ENCODE data around the gene GPC1.
A peak's percentile ranks its signal among the peaks of the same experiment; 100 is the strongest.
"Not testable (repeated sequence)": the region's sequence is repeated elsewhere in the genome, so short reads cannot be mapped to it uniquely, and the experiment has no call there.

GPC1 gene, protein sequence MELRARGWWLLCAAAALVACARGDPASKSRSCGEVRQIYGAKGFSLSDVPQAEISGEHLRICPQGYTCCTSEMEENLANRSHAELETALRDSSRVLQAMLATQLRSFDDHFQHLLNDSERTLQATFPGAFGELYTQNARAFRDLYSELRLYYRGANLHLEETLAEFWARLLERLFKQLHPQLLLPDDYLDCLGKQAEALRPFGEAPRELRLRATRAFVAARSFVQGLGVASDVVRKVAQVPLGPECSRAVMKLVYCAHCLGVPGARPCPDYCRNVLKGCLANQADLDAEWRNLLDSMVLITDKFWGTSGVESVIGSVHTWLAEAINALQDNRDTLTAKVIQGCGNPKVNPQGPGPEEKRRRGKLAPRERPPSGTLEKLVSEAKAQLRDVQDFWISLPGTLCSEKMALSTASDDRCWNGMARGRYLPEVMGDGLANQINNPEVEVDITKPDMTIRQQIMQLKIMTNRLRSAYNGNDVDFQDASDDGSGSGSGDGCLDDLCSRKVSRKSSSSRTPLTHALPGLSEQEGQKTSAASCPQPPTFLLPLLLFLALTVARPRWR

DNA sequence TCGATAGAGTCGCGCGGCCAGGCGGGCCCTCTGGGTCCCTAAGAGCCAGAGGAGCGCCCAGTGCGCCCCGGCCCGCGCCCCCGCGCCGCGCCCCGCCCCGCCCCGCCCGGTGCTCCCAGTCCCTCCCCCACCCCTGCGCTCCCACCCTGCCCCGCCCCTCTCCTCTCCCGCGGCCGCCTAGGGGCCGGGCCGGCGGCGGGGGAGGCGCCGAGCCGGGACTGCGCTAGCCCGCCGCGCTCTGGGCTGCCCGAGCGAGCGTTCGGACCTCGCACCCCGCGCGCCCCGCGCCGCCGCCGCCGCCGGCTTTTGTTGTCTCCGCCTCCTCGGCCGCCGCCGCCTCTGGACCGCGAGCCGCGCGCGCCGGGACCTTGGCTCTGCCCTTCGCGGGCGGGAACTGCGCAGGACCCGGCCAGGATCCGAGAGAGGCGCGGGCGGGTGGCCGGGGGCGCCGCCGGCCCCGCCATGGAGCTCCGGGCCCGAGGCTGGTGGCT lies at the start of gene GPC1:
Gene GPC1, plus strand, starts transcription at position 207 of the 491 bp plus-strand sequence. Its CDS starts 256 bp downstream, at position 463.
- Histone ChIP-seq H3K4me1 (ENCODE audit: control insufficient read depth in 1 of 2, insufficient read depth in 2 of 2, low read length in 2 of 2) (peaks cover 0 to 14% of the 10 kb centered on the region in 2 donors), H3K9ac (ENCODE audit: low read depth in 1 of 2, low read length in 2 of 2) (peak within 1 kb of the TSS in 1 of 2 donors; percentile 18), H3K9me3 (ENCODE audit: control insufficient read depth in 1 of 2, low read length in 2 of 2) (no peaks in the 10 kb centered on the region), H3K27ac (ENCODE audit: low read depth, low read length) (peak within 1 kb of the TSS; percentile 50), H3K27me3 (ENCODE audit: control insufficient read depth in 1 of 2, insufficient read depth in 2 of 2, low read length in 2 of 2) (peaks cover 20 to 23% of the 10 kb centered on the region in 2 donors), H3K4me3 (ENCODE audit: low read depth in 1 of 2, low read length in 2 of 2) (peak within 1 kb of the TSS; percentile 50 to 58), H3K36me3 (ENCODE audit: control insufficient read depth in 1 of 2, insufficient read depth in 2 of 2, low read length in 2 of 2) (no peaks in the 10 kb centered on the region)

DNA sequence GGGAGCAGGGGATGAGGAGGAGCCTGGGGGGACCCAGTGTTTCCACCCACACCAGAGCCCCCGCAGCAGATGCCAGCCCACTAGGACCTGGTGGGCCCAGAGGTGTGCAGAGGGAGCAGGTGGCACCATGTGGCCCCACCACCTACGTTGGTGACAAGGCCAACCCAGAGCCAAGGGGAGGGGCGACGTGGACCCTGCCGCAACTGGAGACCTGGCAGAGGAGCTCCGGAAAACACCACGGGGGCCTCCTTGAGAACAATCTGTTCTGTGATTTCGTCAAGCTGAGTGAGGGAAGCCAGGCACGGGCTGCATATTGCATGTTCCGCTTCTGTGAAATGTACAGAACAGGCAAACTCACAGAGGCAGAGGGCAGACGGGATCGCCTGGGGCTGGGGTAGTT lies 49.1 kb upstream of the GPC1 start:
- Histone ChIP-seq H3K9me3 (ENCODE audit: control insufficient read depth in 1 of 2, low read length in 2 of 2) (no peaks in the 10 kb centered on the region), H3K4me3 (ENCODE audit: low read depth in 1 of 2, low read length in 2 of 2) (no peak overlapping the region), H3K9ac (ENCODE audit: low read depth in 1 of 2, low read length in 2 of 2) (no peak overlapping the region), H3K36me3 (ENCODE audit: control insufficient read depth in 1 of 2, insufficient read depth in 2 of 2, low read length in 2 of 2) (no peaks in the 10 kb centered on the region), H3K27me3 (ENCODE audit: control insufficient read depth in 1 of 2, insufficient read depth in 2 of 2, low read length in 2 of 2) (no peaks in the 10 kb centered on the region), H3K27ac (ENCODE audit: low read depth, low read length) (no peak overlapping the region), H3K4me1 (ENCODE audit: control insufficient read depth in 1 of 2, insufficient read depth in 2 of 2, low read length in 2 of 2) (no peaks in the 10 kb centered on the region)

DNA sequence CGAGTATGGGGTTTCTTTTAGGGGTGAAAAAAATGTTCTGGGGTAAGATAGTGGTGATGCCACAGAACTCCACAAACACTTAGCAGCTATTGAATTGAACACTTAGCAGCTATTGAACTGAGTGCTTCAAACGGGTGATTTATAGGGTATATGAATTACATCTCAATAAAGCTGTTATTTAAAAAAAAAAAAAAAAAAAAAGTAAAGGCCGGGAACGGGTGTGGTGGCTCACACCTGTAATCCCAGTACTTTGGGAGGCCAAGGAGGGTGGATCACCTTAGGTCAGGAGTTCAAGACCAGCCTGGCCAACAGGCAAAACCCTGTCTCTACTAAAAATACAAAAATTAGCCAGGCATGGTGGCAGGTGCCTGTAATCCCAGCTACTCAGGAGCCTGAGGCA lies 48.7 kb upstream of the GPC1 start:
- not testable (repeated sequence) for H3K27ac ChIP-seq (ENCODE audit: low read depth, low read length); H3K4me1 ChIP-seq (ENCODE audit: control insufficient read depth in 1 of 2, insufficient read depth in 2 of 2, low read length in 2 of 2); H3K9ac ChIP-seq (ENCODE audit: low read depth in 1 of 2, low read length in 2 of 2); H3K9me3 ChIP-seq (ENCODE audit: control insufficient read depth in 1 of 2, low read length in 2 of 2); H3K27me3 ChIP-seq (ENCODE audit: control insufficient read depth in 1 of 2, insufficient read depth in 2 of 2, low read length in 2 of 2); H3K36me3 ChIP-seq (ENCODE audit: control insufficient read depth in 1 of 2, insufficient read depth in 2 of 2, low read length in 2 of 2); H3K4me3 ChIP-seq (ENCODE audit: low read depth in 1 of 2, low read length in 2 of 2)

DNA sequence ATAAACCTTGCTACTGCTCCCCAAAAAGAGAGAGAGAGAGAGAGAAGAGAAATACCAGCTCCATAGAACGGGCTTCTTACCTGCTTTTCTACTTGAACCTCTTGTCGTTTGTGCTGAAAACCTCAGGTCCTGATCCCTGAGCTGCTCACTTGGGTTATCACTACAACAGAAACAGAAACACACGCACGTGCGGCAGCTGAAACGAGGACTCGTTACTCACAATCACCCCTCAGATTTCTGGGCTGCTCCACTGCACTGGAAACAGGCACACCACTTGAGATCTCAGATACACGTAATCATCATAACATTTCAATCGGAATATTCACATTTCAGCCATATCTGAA lies 48.2 kb upstream of the GPC1 start:
- Histone ChIP-seq H3K27me3 (ENCODE audit: control insufficient read depth in 1 of 2, insufficient read depth in 2 of 2, low read length in 2 of 2) (no peaks in the 10 kb centered on the region), H3K9ac (ENCODE audit: low read depth in 1 of 2, low read length in 2 of 2) (no peak overlapping the region), H3K27ac (ENCODE audit: low read depth, low read length) (no peak overlapping the region), H3K9me3 (ENCODE audit: control insufficient read depth in 1 of 2, low read length in 2 of 2) (no peaks in the 10 kb centered on the region), H3K36me3 (ENCODE audit: control insufficient read depth in 1 of 2, insufficient read depth in 2 of 2, low read length in 2 of 2) (no peaks in the 10 kb centered on the region), H3K4me1 (ENCODE audit: control insufficient read depth in 1 of 2, insufficient read depth in 2 of 2, low read length in 2 of 2) (no peaks in the 10 kb centered on the region), H3K4me3 (ENCODE audit: low read depth in 1 of 2, low read length in 2 of 2) (no peak overlapping the region)

DNA sequence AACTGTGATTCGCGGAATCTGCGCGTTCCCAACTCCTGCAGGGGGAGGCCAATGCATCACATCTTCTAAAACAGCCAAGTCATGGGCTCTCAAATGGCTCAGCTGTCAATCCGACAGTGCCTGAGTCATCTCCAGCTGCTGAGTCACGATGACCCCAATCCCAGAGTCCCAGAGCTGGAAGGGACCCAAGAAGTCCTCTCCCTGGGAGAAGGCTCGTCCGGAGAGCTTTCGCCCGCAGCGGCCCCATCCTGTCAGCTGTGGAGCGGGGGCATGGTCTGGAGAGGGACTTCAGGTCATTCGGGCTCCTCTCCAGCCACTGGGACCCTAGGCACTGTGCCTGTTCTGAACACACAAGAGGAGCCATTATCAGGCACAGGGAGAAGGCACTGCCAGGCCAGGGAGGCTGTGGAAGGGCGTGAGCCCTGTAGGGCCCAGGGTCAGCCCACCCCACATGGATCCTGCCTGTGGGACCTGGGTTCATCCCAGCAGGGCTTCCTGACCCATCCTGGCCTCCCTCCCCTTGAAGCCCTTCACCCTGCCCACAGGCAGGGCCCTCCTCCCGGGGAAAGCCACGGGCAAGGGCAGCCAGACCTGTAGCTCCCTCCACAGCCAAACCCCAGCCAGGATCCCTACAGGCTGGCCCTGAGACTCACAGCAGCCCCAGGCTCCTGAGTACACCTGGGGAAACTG lies 47.6 kb upstream of the GPC1 start:
- H3K4me3 ChIP-seq (ENCODE audit: low read depth in 1 of 2, low read length in 2 of 2): no peak overlapping the region
- no peak overlapping the region for H3K9ac ChIP-seq (ENCODE audit: low read depth in 1 of 2, low read length in 2 of 2)

DNA sequence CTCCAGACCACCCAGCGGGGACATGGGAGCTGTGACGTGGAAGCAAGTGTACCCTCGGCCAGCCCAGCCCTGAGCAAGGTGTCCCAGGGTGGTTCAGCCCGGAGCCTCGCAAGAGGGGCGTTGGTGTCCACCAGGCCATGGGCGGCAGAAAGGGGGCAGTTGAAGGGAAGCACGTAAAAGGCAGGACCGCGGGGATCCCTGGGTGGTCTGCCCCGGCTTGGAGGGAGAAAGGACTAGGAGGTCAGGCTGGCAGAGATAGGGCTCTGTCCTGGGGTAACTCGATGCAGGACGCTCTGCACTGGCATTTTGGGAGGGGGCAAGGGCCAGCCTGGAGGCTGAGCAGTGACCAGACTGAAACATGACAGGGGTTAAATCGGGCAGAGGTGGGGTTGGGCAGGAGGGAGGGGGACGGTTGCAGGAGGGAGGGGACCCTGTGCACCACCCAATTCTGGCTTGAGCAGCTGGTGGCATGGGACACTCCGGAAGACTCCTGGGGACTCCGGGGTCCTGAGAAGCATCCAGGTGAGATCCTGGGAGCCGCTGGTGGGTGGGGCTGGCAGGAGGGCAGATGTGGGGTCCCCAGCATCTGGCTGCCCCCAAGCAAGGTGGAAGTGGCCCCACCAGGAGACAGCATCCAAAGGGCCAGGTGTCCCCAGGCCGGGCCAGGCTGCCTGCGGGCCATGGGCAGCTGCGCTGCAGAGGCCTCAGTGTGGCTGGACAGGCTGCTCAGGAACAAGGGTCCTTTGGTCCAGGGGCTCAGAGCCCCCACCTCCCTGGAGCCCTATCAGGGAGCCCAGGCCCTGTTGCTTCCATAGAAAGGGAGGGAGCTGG lies 46.8 kb upstream of the GPC1 start:
- no peaks in the 10 kb centered on the region for H3K4me1 ChIP-seq (ENCODE audit: control insufficient read depth in 1 of 2, insufficient read depth in 2 of 2, low read length in 2 of 2)
- H3K27ac ChIP-seq (ENCODE audit: low read depth, low read length): peak overlapping the region; percentile 20

More for the DNA sequence above, 47.6 kb upstream of the GPC1 start:
- Histone ChIP-seq H3K4me1 (ENCODE audit: control insufficient read depth in 1 of 2, insufficient read depth in 2 of 2, low read length in 2 of 2) (no peaks in the 10 kb centered on the region), H3K27ac (ENCODE audit: low read depth, low read length) (no peak overlapping the region), H3K27me3 (ENCODE audit: control insufficient read depth in 1 of 2, insufficient read depth in 2 of 2, low read length in 2 of 2) (no peaks in the 10 kb centered on the region), H3K9me3 (ENCODE audit: control insufficient read depth in 1 of 2, low read length in 2 of 2) (no peaks in the 10 kb centered on the region), H3K36me3 (ENCODE audit: control insufficient read depth in 1 of 2, insufficient read depth in 2 of 2, low read length in 2 of 2) (no peaks in the 10 kb centered on the region)

DNA sequence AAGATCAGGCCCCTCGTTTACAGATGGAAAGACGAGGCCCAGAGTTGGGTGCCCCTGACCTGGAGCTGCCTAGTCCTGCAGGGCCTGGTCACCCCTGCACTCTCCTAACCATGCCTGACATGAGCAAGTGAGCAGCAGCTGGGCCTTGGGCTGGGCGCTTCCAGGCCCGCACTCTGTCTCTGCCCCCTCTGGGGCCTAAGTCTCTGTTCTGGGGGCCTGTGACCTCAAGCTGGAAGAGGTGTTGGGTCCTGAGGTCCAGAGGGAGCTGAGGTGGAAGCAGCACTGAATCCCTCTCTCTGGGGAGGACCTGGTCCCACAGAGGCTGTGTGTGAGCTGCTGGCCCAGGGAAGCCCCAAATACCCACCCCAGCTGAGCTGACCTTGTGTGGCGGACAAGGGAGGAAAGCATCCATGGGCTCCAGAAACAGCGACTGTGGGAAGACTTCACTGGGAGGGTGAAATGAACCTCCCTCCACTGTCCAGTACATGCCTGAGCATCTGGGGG lies 46.1 kb upstream of the GPC1 start:
- Histone ChIP-seq H3K27me3 (ENCODE audit: control insufficient read depth in 1 of 2, insufficient read depth in 2 of 2, low read length in 2 of 2) (no peaks in the 10 kb centered on the region), H3K9me3 (ENCODE audit: control insufficient read depth in 1 of 2, low read length in 2 of 2) (no peaks in the 10 kb centered on the region), H3K4me3 (ENCODE audit: low read depth in 1 of 2, low read length in 2 of 2) (no peak overlapping the region), H3K27ac (ENCODE audit: low read depth, low read length) (peak overlapping the region; percentile 20), H3K9ac (ENCODE audit: low read depth in 1 of 2, low read length in 2 of 2) (no peak overlapping the region), H3K36me3 (ENCODE audit: control insufficient read depth in 1 of 2, insufficient read depth in 2 of 2, low read length in 2 of 2) (no peaks in the 10 kb centered on the region), H3K4me1 (ENCODE audit: control insufficient read depth in 1 of 2, insufficient read depth in 2 of 2, low read length in 2 of 2) (no peaks in the 10 kb centered on the region)

More for the DNA sequence above, 46.8 kb upstream of the GPC1 start:
- Histone ChIP-seq H3K4me3 (ENCODE audit: low read depth in 1 of 2, low read length in 2 of 2) (no peak overlapping the region), H3K9me3 (ENCODE audit: control insufficient read depth in 1 of 2, low read length in 2 of 2) (no peaks in the 10 kb centered on the region), H3K36me3 (ENCODE audit: control insufficient read depth in 1 of 2, insufficient read depth in 2 of 2, low read length in 2 of 2) (no peaks in the 10 kb centered on the region), H3K27me3 (ENCODE audit: control insufficient read depth in 1 of 2, insufficient read depth in 2 of 2, low read length in 2 of 2) (no peaks in the 10 kb centered on the region), H3K9ac (ENCODE audit: low read depth in 1 of 2, low read length in 2 of 2) (no peak overlapping the region)

DNA sequence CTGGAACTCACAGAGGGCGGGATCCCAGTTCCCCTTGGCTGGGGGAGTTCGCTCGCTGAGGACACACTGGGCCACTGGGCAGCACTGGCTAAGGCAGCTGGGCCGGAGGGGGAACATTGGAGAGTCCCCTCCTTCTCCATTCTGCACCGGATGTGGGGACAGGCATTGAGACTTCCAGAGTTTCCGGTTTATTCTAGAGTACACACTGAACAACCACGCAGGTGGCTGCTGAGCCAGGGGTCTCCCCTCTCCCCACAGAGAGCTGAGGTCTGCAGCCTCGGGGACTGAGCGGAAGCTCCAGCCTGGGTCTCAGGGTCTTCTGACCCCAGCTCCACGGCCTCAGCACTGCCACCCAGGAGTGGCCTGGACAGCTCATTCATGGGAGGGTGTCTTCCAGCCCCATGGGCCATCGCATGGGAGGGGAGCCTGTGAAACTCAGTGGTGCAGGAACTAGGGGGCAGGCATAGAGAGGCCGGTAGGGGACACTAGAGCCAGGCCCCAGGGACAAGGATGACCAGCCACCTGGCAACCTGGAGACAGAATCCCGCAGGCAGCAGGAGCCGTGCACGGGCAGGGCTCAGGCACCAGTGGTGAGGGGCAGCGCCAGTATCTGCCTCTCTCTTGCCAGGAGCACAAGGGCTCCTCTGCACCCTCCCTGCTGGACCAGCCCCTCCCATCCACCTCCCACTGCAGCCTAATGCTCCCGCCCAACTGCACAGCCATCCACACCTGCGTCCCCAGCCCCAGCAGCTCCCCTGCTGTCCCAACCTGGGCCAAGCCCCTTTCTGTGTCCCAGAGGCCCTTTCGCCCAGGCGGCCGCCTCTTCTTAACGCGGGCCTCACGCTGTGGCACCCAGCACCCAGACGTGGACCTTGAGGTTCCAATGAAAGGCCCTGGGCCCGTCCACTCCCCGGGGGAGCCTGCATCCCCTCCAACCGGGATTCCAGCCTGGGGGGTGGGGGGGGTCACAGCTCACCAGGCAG lies 45.1 kb upstream of the GPC1 start:
- no peak overlapping the region for H3K9ac ChIP-seq (ENCODE audit: low read depth in 1 of 2, low read length in 2 of 2)
- no peak overlapping the region for H3K27ac ChIP-seq (ENCODE audit: low read depth, low read length)
- no peaks in the 10 kb centered on the region for H3K4me1 ChIP-seq (ENCODE audit: control insufficient read depth in 1 of 2, insufficient read depth in 2 of 2, low read length in 2 of 2)
- H3K9me3 ChIP-seq (ENCODE audit: control insufficient read depth in 1 of 2, low read length in 2 of 2): no peaks in the 10 kb centered on the region
- no peak overlapping the region for H3K4me3 ChIP-seq (ENCODE audit: low read depth in 1 of 2, low read length in 2 of 2)
- no peaks in the 10 kb centered on the region for H3K27me3 ChIP-seq (ENCODE audit: control insufficient read depth in 1 of 2, insufficient read depth in 2 of 2, low read length in 2 of 2)
- no peaks in the 10 kb centered on the region for H3K36me3 ChIP-seq (ENCODE audit: control insufficient read depth in 1 of 2, insufficient read depth in 2 of 2, low read length in 2 of 2)
